HEK293 (cell line): ENCODE measurements around the gene LGALS3BP.

Source experiments
- CTCF ChIA-PET: fragments of 350-600 bp; formaldehyde crosslinking; extraction: SDS; loops from one replicate; lab custom pipeline; 2021; ENCODE audit warnings: antibody characterized with exemption; lab: Yijun Ruan, JAX
- POLR2A ChIA-PET: fragments of 300-600 bp; formaldehyde crosslinking; extraction: SDS; loops from one replicate; lab custom pipeline; 2020; ENCODE audit warnings: antibody characterized with exemption, inconsistent platforms; lab: Yijun Ruan, JAX
- H3K27ac ChIP-seq: fragments of 200-500 bp; sonication (Bioruptor generic); 2 replicates; pipeline ENCODE4 v1.5.1; 2014; ENCODE audit warnings: low read depth, low read length, control low read depth, inconsistent platforms; ENCODE audit errors: extremely low read depth
- H3K36me3 ChIP-seq, 2 experiments: fragments of 200-500 bp in 1 of 2; sonication (Bioruptor generic) in 1 of 2; 1 replicate in 1 of 2; 2 replicates in 1 of 2; pipeline ENCODE4 v1.5.1; 2014 to 2017; ENCODE audit warnings: inconsistent platforms in 2 of 2, low read length in 2 of 2; ENCODE audit not compliant: control insufficient read depth in 2 of 2, insufficient read depth in 1 of 2
- H3K4me1 ChIP-seq: fragments of 200-500 bp; sonication (Bioruptor generic); 2 replicates; pipeline ENCODE4 v1.5.1; 2014; ENCODE audit warnings: mild to moderate bottlenecking, low read length, inconsistent platforms; ENCODE audit not compliant: control insufficient read depth, insufficient read depth
- H3K4me3 ChIP-seq: 2 replicates; pipeline ENCODE4 v1.5.1; 2011; ENCODE audit warnings: low read depth, mild to moderate bottlenecking, control low read depth, low read length, moderate library complexity
- H3K9me3 ChIP-seq: fragments of 200-500 bp; sonication (Bioruptor generic); 2 replicates; pipeline ENCODE4 v1.5.1; 2014; ENCODE audit warnings: low read depth, low read length, inconsistent platforms; ENCODE audit not compliant: control insufficient read depth, insufficient read depth
- KLF10 ChIP-seq: fragments of 450-650 bp; IDR thresholded peaks from 2 replicates; pipeline ENCODE4 v1.5.1; 2018; ENCODE audit warnings: missing biosample characterization, mild to moderate bottlenecking, missing genetic modification characterization
- KLF7 ChIP-seq: fragments of 450-650 bp; formaldehyde crosslinking; IDR thresholded peaks from 2 replicates; pipeline ENCODE4 v1.5.1; 2016; ENCODE audit warnings: missing biosample characterization, missing genetic modification characterization, borderline replicate concordance
- SP2 ChIP-seq: fragments of 450-650 bp; formaldehyde crosslinking; IDR thresholded peaks from 2 replicates; pipeline ENCODE4 v1.5.1; 2016; ENCODE audit warnings: missing biosample characterization, missing genetic modification characterization
- TRIM28 ChIP-seq: IDR thresholded peaks from 2 replicates; pipeline ENCODE4 v1.6.1; 2011; ENCODE audit warnings: low read length, control low read depth, borderline replicate concordance
- WT1 ChIP-seq: fragments of 450-650 bp; formaldehyde crosslinking; IDR thresholded peaks from 2 replicates; pipeline ENCODE4 v1.5.1; 2016; ENCODE audit warnings: missing biosample characterization, missing genetic modification characterization
- YY1 ChIP-seq: fragments of 450-650 bp; formaldehyde crosslinking; IDR thresholded peaks from 2 replicates; pipeline ENCODE4 v1.5.1; 2018; ENCODE audit warnings: missing biosample characterization, missing genetic modification characterization
- ZBTB20 ChIP-seq: fragments of 450-650 bp; formaldehyde crosslinking; IDR thresholded peaks from 2 replicates; pipeline ENCODE4 v1.5.1; 2016; ENCODE audit warnings: missing biosample characterization, missing genetic modification characterization
- ZNF10 ChIP-seq: fragments of 450-650 bp; formaldehyde crosslinking; IDR thresholded peaks from 2 replicates; pipeline ENCODE4 v1.5.1; 2017; ENCODE audit warnings: missing biosample characterization, missing genetic modification characterization
- ZNF132 ChIP-seq: fragments of 450-650 bp; formaldehyde crosslinking; IDR thresholded peaks from 2 replicates; pipeline ENCODE4 v1.5.1; 2017; ENCODE audit warnings: missing biosample characterization, missing genetic modification characterization, borderline replicate concordance
- ZNF155 ChIP-seq: fragments of 450-650 bp; formaldehyde crosslinking; IDR thresholded peaks from 2 replicates; pipeline ENCODE4 v1.5.1; 2016; ENCODE audit warnings: missing biosample characterization, missing genetic modification characterization
- ZNF169 ChIP-seq: fragments of 450-650 bp; formaldehyde crosslinking; IDR thresholded peaks from 2 replicates; pipeline ENCODE4 v1.5.1; 2016; ENCODE audit warnings: missing biosample characterization, missing genetic modification characterization
- ZNF211 ChIP-seq: fragments of 450-650 bp; formaldehyde crosslinking; IDR thresholded peaks from 2 replicates; pipeline ENCODE4 v1.5.1; 2016; ENCODE audit warnings: low read depth, missing biosample characterization, missing genetic modification characterization
- ZNF223 ChIP-seq: fragments of 450-650 bp; formaldehyde crosslinking; IDR thresholded peaks from 2 replicates; pipeline ENCODE4 v1.5.1; 2016; ENCODE audit warnings: missing biosample characterization, missing genetic modification characterization
- ZNF23 ChIP-seq: fragments of 450-650 bp; formaldehyde crosslinking; IDR thresholded peaks from 2 replicates; pipeline ENCODE4 v1.5.1; 2016; ENCODE audit warnings: missing biosample characterization, missing genetic modification characterization, borderline replicate concordance
- ZNF274 ChIP-seq, 2 experiments: fragments of 200-500 bp in 1 of 2; fragments of 450-650 bp in 1 of 2; sonication (Bioruptor generic) in 1 of 2; formaldehyde crosslinking in 1 of 2; IDR thresholded peaks; 2 replicates each; pipeline versions ENCODE4 v1.5.1 to v1.6.1; 2014 to 2016; ENCODE audit warnings: borderline replicate concordance in 1 of 2, inconsistent platforms in 1 of 2, low read length in 1 of 2, missing biosample characterization in 1 of 2, missing genetic modification characterization in 1 of 2
- ZNF416 ChIP-seq: fragments of 450-650 bp; formaldehyde crosslinking; IDR thresholded peaks from 2 replicates; pipeline ENCODE4 v1.5.1; 2016; ENCODE audit warnings: missing biosample characterization, missing genetic modification characterization
- ZNF48 ChIP-seq: fragments of 450-650 bp; formaldehyde crosslinking; IDR thresholded peaks from 2 replicates; pipeline ENCODE4 v1.5.1; 2016; ENCODE audit warnings: missing biosample characterization, missing genetic modification characterization
- ZNF521 ChIP-seq: fragments of 450-650 bp; formaldehyde crosslinking; IDR thresholded peaks from 2 replicates; pipeline ENCODE4 v1.5.1; 2017; ENCODE audit warnings: missing biosample characterization, mild to moderate bottlenecking, missing genetic modification characterization
- ZNF624 ChIP-seq: fragments of 450-650 bp; formaldehyde crosslinking; IDR thresholded peaks from 2 replicates; pipeline ENCODE4 v1.5.1; 2017; ENCODE audit warnings: missing biosample characterization, missing genetic modification characterization
- ZNF626 ChIP-seq: fragments of 450-650 bp; sonication (Bioruptor Pico); formaldehyde crosslinking; IDR thresholded peaks from 2 replicates; pipeline ENCODE4 v1.5.1; 2018; ENCODE audit warnings: missing biosample characterization, missing genetic modification characterization, inconsistent platforms
- ZNF707 ChIP-seq: fragments of 450-650 bp; formaldehyde crosslinking; IDR thresholded peaks from 2 replicates; pipeline ENCODE4 v1.5.1; 2016; ENCODE audit warnings: missing biosample characterization, missing genetic modification characterization
- ZNF785 ChIP-seq: fragments of 450-650 bp; formaldehyde crosslinking; IDR thresholded peaks from 2 replicates; pipeline ENCODE4 v1.5.1; 2016; ENCODE audit warnings: missing biosample characterization, missing genetic modification characterization
- TF ChIP-seq, protein P1 (sequence below): fragments of 450-650 bp; IDR thresholded peaks from 2 replicates; pipeline ENCODE4 v1.5.1; 2018; ENCODE audit warnings: missing biosample characterization, missing genetic modification characterization
- TF ChIP-seq, protein P2 (sequence below): fragments of 450-650 bp; formaldehyde crosslinking; conservative IDR thresholded peaks from 2 replicates; pipeline ENCODE4 v1.5.1; 2016; ENCODE audit warnings: low read depth, missing biosample characterization, missing genetic modification characterization
- TF ChIP-seq, protein P3 (sequence below): fragments of 450-650 bp; formaldehyde crosslinking; IDR thresholded peaks from 2 replicates; pipeline ENCODE4 v1.5.1; 2016; ENCODE audit warnings: missing biosample characterization, missing genetic modification characterization

LGALS3BP gene

DNA sequence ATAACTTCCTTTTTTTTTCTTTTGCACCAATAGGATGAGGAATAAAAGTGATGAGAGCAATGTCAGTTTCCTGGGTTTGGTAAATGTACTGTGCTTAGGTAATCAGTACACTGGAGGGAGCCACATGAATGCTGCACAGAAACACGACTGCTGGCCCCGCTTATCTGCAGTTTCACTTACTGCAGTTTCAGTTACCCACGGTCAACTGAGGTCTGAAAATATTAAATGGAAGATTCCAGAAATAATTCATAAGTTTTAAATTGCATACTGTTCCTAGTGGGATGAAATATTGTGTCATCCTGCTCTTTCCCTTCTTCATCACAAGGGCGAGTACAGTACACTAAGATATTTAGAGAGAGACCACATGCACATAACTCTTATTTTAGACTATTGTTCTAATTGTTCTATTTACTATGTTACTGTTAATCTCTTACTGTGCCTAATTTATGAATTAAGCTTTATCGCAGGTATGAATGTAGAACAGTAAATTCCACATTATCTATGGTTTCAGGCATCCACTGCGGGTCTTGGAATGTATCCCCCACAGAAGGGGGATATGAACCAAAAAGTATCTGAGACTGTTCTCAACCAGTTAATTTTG, 6.4 kb upstream of the LGALS3BP start (continued):
- TF ChIP-seq, protein P1, sequence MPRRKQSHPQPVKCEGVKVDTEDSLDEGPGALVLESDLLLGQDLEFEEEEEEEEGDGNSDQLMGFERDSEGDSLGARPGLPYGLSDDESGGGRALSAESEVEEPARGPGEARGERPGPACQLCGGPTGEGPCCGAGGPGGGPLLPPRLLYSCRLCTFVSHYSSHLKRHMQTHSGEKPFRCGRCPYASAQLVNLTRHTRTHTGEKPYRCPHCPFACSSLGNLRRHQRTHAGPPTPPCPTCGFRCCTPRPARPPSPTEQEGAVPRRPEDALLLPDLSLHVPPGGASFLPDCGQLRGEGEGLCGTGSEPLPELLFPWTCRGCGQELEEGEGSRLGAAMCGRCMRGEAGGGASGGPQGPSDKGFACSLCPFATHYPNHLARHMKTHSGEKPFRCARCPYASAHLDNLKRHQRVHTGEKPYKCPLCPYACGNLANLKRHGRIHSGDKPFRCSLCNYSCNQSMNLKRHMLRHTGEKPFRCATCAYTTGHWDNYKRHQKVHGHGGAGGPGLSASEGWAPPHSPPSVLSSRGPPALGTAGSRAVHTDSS (tag by site-specific recombination) = no peak
- TF ChIP-seq ZNF132 (tag by site-specific recombination) (no peak), ZNF155 (tag by site-specific recombination) (no peak), ZNF707 (tag by site-specific recombination) (no peak), SP2 (tag by site-specific recombination) (no peak)
- TF ChIP-seq, protein P2, sequence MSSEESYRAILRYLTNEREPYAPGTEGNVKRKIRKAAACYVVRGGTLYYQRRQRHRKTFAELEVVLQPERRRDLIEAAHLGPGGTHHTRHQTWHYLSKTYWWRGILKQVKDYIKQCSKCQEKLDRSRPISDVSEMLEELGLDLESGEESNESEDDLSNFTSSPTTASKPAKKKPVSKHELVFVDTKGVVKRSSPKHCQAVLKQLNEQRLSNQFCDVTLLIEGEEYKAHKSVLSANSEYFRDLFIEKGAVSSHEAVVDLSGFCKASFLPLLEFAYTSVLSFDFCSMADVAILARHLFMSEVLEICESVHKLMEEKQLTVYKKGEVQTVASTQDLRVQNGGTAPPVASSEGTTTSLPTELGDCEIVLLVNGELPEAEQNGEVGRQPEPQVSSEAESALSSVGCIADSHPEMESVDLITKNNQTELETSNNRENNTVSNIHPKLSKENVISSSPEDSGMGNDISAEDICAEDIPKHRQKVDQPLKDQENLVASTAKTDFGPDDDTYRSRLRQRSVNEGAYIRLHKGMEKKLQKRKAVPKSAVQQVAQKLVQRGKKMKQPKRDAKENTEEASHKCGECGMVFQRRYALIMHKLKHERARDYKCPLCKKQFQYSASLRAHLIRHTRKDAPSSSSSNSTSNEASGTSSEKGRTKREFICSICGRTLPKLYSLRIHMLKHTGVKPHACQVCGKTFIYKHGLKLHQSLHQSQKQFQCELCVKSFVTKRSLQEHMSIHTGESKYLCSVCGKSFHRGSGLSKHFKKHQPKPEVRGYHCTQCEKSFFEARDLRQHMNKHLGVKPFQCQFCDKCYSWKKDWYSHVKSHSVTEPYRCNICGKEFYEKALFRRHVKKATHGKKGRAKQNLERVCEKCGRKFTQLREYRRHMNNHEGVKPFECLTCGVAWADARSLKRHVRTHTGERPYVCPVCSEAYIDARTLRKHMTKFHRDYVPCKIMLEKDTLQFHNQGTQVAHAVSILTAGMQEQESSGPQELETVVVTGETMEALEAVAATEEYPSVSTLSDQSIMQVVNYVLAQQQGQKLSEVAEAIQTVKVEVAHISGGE (tag by site-specific recombination) = 0 out of 2 replicates have a peak, but pooled peaks have one; percentile 18

DNA sequence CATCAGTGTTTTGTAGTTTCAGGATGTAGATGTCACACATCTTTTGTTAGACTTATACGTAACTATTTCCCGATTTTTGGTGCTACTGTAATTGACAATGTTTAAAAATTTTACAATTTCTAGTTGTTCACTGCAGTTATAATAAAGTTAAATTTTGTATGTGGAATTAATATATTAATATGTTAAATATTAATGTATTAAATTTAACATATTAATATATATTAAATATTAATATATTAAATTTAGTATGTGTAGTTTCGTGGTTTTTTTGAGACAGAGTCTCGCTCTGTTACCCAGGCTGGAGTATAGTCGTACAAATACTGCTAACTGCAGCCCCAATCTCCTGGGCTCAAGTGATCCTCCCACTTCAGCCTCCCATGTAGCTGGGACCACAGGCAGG, 5.7 kb upstream of the LGALS3BP start:
- H3K36me3 ChIP-seq = peaks cover 4 to 5% of the 10 kb centered on the region in 2 experiments; a peak in 2 of 3 replicates
- H3K9me3 ChIP-seq = no peaks in the 10 kb centered on the region
- ChIA-PET POLR2A (no interaction called here), CTCF (interaction anchor here (0.6 to 4.6 kb wide), 7 partner anchors 14 to 492 kb away, joined by 3 to 24 read pairs (median 3); no protein-coding TSS in a partner anchor)
- no peak overlapping the region for H3K27ac ChIP-seq
- TF ChIP-seq ZNF48 (tag by site-specific recombination) (no peak), KLF10 (tag by site-specific recombination) (no peak), ZNF211 (tag by site-specific recombination) (no peak), ZNF10 (no peak), WT1 (tag by site-specific recombination) (no peak), YY1 (tag by site-specific recombination) (no peak), ZNF169 (no peak), ZNF626 (tag by site-specific recombination) (no peak), ZNF624 (no peak), ZNF223 (tag by site-specific recombination) (no peak), ZBTB20 (tag by site-specific recombination) (no peak), TRIM28 (no peak), ZNF521 (tag by site-specific recombination) (no peak), ZNF785 (tag by site-specific recombination) (no peak), ZNF416 (tag by site-specific recombination) (no peak), ZNF23 (tag by site-specific recombination) (no peak), ZNF155 (tag by site-specific recombination) (no peak), KLF7 (tag by site-specific recombination) (no peak), ZNF274 (IDR thresholded peaks at IDR 0.05; ENCODE audit: low read length) (no peak), ZNF274 (tag by site-specific recombination; IDR thresholded peaks at IDR 0.05; ENCODE audit: borderline replicate concordance) (no peak)
- TF ChIP-seq, protein P3, sequence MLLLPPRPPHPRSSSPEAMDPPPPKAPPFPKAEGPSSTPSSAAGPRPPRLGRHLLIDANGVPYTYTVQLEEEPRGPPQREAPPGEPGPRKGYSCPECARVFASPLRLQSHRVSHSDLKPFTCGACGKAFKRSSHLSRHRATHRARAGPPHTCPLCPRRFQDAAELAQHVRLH = no peak
- H3K4me3 ChIP-seq = no peak overlapping the region
- peaks cover 7% of the 10 kb centered on the region for H3K4me1 ChIP-seq
